HCT116 (cell line): Measurements from ENCODE around the gene THBD. TPM values are rescaled to one million over a fixed set of nuclear protein-coding genes. Genes with fewer than 3 reads are reported as not detected.

ENCODE experiments used
- ATAC-seq: fragments of 200-7000 bp; cut with Tn5 transposase; 2 replicates; pipeline ENCODE4 v1.9.1; 2020; ENCODE audit warnings: mild to moderate bottlenecking, moderate library complexity
- BruUV-seq: library from RNA; stranded (reverse); fragments of 400-500 nt; replicated peaks from 2 replicates; lab custom pipeline; 2021; lab: Mats Ljungman, UMichigan
- CTCF ChIA-PET: fragments of 300-600 bp; sonication (Branson Sonifier 250); formaldehyde crosslinking; loops from one replicate; lab custom pipeline; 2021; ENCODE audit warnings: antibody characterized with exemption; lab: Charles Lee
- POLR2A ChIA-PET: fragments of 300-600, 350-600 bp; sonication (Branson Sonifier 250); formaldehyde crosslinking; loops from one replicate; lab custom pipeline; 2021; ENCODE audit warnings: antibody characterized with exemption; lab: Charles Lee
- RAD21 ChIA-PET, 2 experiments: fragments of 300-600 bp; sonication (Branson Sonifier 250); formaldehyde crosslinking; loops; one replicate each; lab custom pipeline; 2023; ENCODE audit warnings: low total read pairs in 2 of 2; ENCODE audit not compliant: uncharacterized antibody in 2 of 2, unreplicated experiment in 2 of 2, low non-redundant PET in 1 of 2; lab: Charles Lee
- DNase-seq: peaks from one replicate; pipeline ENCODE4 v3.0.0-alpha.2; 2010; ENCODE audit warnings: low read depth, low spot score
- H2AFZ ChIP-seq: fragments of 200-600 bp; shearing (Covaris generic), sonication (generic); 2 replicates; pipeline ENCODE4 v1.6.1; 2017; ENCODE audit warnings: low read depth, mixed run types, mixed read lengths, antibody characterized with exemption, low read length; ENCODE audit not compliant: poor library complexity, severe bottlenecking
- H3K27ac ChIP-seq: 2 replicates; pipeline ENCODE4 v1.5.1; 2012; ENCODE audit warnings: low read depth, low read length
- H3K27me3 ChIP-seq: fragments of 200-600 bp; sonication (generic); 2 replicates; pipeline ENCODE4 v1.6.1; 2016; ENCODE audit warnings: mixed run types, low read length, mixed read lengths; ENCODE audit not compliant: insufficient read depth
- H3K36me3 ChIP-seq, 2 experiments: fragments of 200-500 bp in 1 of 2; fragments of 200-600 bp in 1 of 2; sonication (Bioruptor generic) in 1 of 2; sonication (generic) in 1 of 2; 2 replicates each; pipeline versions ENCODE4 v1.5.1 to v1.6.1; 2014 to 2016; ENCODE audit warnings: low read length in 2 of 2, inconsistent platforms in 1 of 2, mixed read lengths in 1 of 2, mixed run types in 1 of 2; ENCODE audit not compliant: insufficient read depth in 2 of 2, control insufficient read depth in 1 of 2
- H3K4me1 ChIP-seq, 2 experiments: fragments of 200-600 bp in 1 of 2; sonication (generic) in 1 of 2; 2 replicates each; pipeline versions ENCODE4 v1.5.1 to v1.6.1; 2012 to 2017; ENCODE audit warnings: low read length in 2 of 2, inconsistent platforms in 1 of 2, mild to moderate bottlenecking in 1 of 2, mixed read lengths in 1 of 2, mixed run types in 1 of 2, moderate library complexity in 1 of 2; ENCODE audit not compliant: insufficient read depth in 2 of 2, control insufficient read depth in 1 of 2
- H3K4me2 ChIP-seq: fragments of 200-600 bp; sonication (generic); 2 replicates; pipeline ENCODE4 v1.6.1; 2017; ENCODE audit warnings: mixed run types, low read length, mixed read lengths
- H3K4me3 ChIP-seq, 2 experiments: fragments of 200-600 bp in 1 of 2; sonication (generic) in 1 of 2; replicated peaks in 1 of 2; 2 replicates each; pipeline ENCODE4 v1.5.1; 2011 to 2016; ENCODE audit warnings: low read length in 2 of 2, control low read depth in 1 of 2, low read depth in 1 of 2, mild to moderate bottlenecking in 1 of 2, mixed read lengths in 1 of 2, mixed run types in 1 of 2
- H3K79me2 ChIP-seq: fragments of 200-600 bp; sonication (generic); 2 replicates; pipeline ENCODE4 v1.6.1; 2017; ENCODE audit warnings: mild to moderate bottlenecking, mixed run types, low read length, moderate library complexity, mixed read lengths; ENCODE audit not compliant: insufficient read depth
- H3K9ac ChIP-seq: fragments of 200-600 bp; sonication (generic); 2 replicates; pipeline ENCODE4 v1.6.1; 2016; ENCODE audit warnings: low read length, mixed read lengths
- H3K9me2 ChIP-seq: fragments of 200-600 bp; sonication (generic), shearing (Covaris generic); 2 replicates; pipeline ENCODE4 v1.6.1; 2017; ENCODE audit warnings: mixed run types, mild to moderate bottlenecking, moderate library complexity; ENCODE audit not compliant: insufficient read depth
- H3K9me3 ChIP-seq, 2 experiments: fragments of 200-500 bp in 1 of 2; fragments of 200-600 bp in 1 of 2; sonication (Bioruptor generic) in 1 of 2; sonication (generic) in 1 of 2; 2 replicates each; pipeline ENCODE4 v1.6.1; 2014 to 2017; ENCODE audit warnings: low read length in 2 of 2, mixed read lengths in 2 of 2, inconsistent platforms in 1 of 2, low read depth in 1 of 2, mild to moderate bottlenecking in 1 of 2, mixed run types in 1 of 2, moderate library complexity in 1 of 2; ENCODE audit not compliant: control insufficient read depth in 1 of 2, insufficient read depth in 1 of 2
- H4K20me1 ChIP-seq: fragments of 200-600 bp; sonication (generic), shearing (Covaris generic); 2 replicates; pipeline ENCODE4 v1.6.1; 2017; ENCODE audit warnings: mixed run types, mild to moderate bottlenecking, moderate library complexity; ENCODE audit not compliant: insufficient read depth
- ATF3 ChIP-seq: IDR thresholded peaks from 2 replicates; pipeline ENCODE4 v1.6.1; 2012
- CBX3 ChIP-seq: IDR thresholded peaks from 2 replicates; pipeline ENCODE4 v1.6.1; 2012; ENCODE audit warnings: low read depth
- CEBPB ChIP-seq: IDR thresholded peaks from 2 replicates; pipeline ENCODE4 v1.6.1; 2012; ENCODE audit warnings: low read depth
- CTCF ChIP-seq, 3 experiments: fragments of 200-600 bp in 1 of 3; sonication (generic) in 1 of 3; IDR thresholded peaks in 2 of 3; conservative IDR thresholded peaks in 1 of 3; 2 replicates each; pipeline ENCODE4 v1.5.1; 2012 to 2017; ENCODE audit warnings: low read depth in 2 of 3, low read length in 2 of 3, antibody characterized with exemption in 1 of 3, borderline replicate concordance in 1 of 3, control low read depth in 1 of 3, mild to moderate bottlenecking in 1 of 3, mixed read lengths in 1 of 3, mixed run types in 1 of 3, moderate library complexity in 1 of 3; ENCODE audit not compliant: insufficient read depth in 1 of 3
- ELF1 ChIP-seq: IDR thresholded peaks from 2 replicates; pipeline ENCODE4 v1.6.1; 2012; ENCODE audit warnings: low read depth, borderline replicate concordance
- EZH2 ChIP-seq: fragments of 200-600 bp; sonication (generic); IDR thresholded peaks from 2 replicates; pipeline ENCODE4 v1.6.1; 2017; ENCODE audit warnings: antibody characterized with exemption, mixed run types
- EZH2phosphoT487 ChIP-seq: fragments of 200-600 bp; IDR thresholded peaks from 2 replicates; pipeline ENCODE4 v1.6.1; 2018; ENCODE audit warnings: antibody characterized with exemption, borderline replicate concordance
- FOSL1 ChIP-seq: IDR thresholded peaks from 2 replicates; pipeline ENCODE4 v1.6.1; 2012; ENCODE audit warnings: low read depth
- JUND ChIP-seq: IDR thresholded peaks from 2 replicates; pipeline ENCODE4 v1.6.1; 2012
- MAX ChIP-seq: IDR thresholded peaks from 2 replicates; pipeline ENCODE4 v1.6.1; 2012
- POLR2A ChIP-seq: IDR thresholded peaks from 2 replicates; pipeline ENCODE4 v1.7.0; 2011; ENCODE audit warnings: borderline replicate concordance; ENCODE audit not compliant: insufficient read depth, insufficient read length; ENCODE audit errors: extremely low read depth
- POLR2AphosphoS5 ChIP-seq: IDR thresholded peaks from 2 replicates; pipeline ENCODE4 v1.6.1; 2011; ENCODE audit warnings: mild to moderate bottlenecking, low read depth, low read length, moderate library complexity
- RAD21 ChIP-seq: IDR thresholded peaks from 2 replicates; pipeline ENCODE4 v1.6.1; 2012; ENCODE audit warnings: low read depth, mild to moderate bottlenecking
- SIN3A ChIP-seq: IDR thresholded peaks from 2 replicates; pipeline ENCODE4 v1.6.1; 2012; ENCODE audit warnings: low read depth
- SP1 ChIP-seq: IDR thresholded peaks from 2 replicates; pipeline ENCODE4 v1.6.1; 2012; ENCODE audit warnings: low read depth
- TCF7L2 ChIP-seq: IDR thresholded peaks from 2 replicates; pipeline ENCODE4 v1.7.0; 2011; ENCODE audit warnings: borderline replicate concordance, inconsistent platforms; ENCODE audit not compliant: insufficient read depth, insufficient read length; ENCODE audit errors: extremely low read depth
- ZBTB33 ChIP-seq: IDR thresholded peaks from 2 replicates; pipeline ENCODE4 v1.6.1; 2011; ENCODE audit warnings: mild to moderate bottlenecking, low read length, moderate library complexity; ENCODE audit not compliant: insufficient replicate concordance; ENCODE audit errors: extremely low read depth
- ZNF274 ChIP-seq: fragments of 200-500 bp; sonication (Bioruptor generic); IDR thresholded peaks from 2 replicates; pipeline ENCODE4 v1.6.1; 2014; ENCODE audit warnings: mild to moderate bottlenecking, low read depth, low read length, inconsistent platforms
- intact Hi-C: fragments of 100-400 bp; cut with micrococcal nuclease; formaldehyde crosslinking; loops from 2 replicates; pipeline ENCODE4 v1.10.0; 2022
- total RNA-seq: library from RNA; stranded (reverse); gene quantifications from one replicate; pipeline ENCODE4 v1.2.1, GENCODE V29; 2021; ENCODE audit not compliant: unreplicated experiment

Gene THBD
- total RNA-seq, 1 experiment from 2014 or later: 0.39 TPM

- POLR2A ChIA-PET: no interaction called here
- Histone ChIP-seq H3K79me2 (no peaks in the 10 kb centered on the region), H4K20me1 (no peaks in the 10 kb centered on the region), H3K4me2 (no peak overlapping the region), H3K4me3 (no peak overlapping the region), H3K4me1 (no peaks in the 10 kb centered on the region), H3K36me3 (no peaks in the 10 kb centered on the region), H3K9ac (no peak overlapping the region), H3K9me2 (no peaks in the 10 kb centered on the region), H2AFZ (no peak overlapping the region), H3K27ac (no peak overlapping the region), H3K9me3 (no peaks in the 10 kb centered on the region), H3K27me3 (peaks cover 7% of the 10 kb centered on the region; the same call in 1 of the 2 replicates)
- CTCF ChIA-PET: no interaction called here
- TF ChIP-seq FOSL1 (no peak), ZNF274 (no peak), TCF7L2 (no peak), SP1 (no peak), POLR2AphosphoS5 (no peak), SIN3A (no peak), ATF3 (no peak), CEBPB (no peak), ZBTB33 (no peak), ELF1 (no peak), EZH2phosphoT487 (no peak), MAX (no peak), RAD21 (no peak), EZH2 (no peak), CTCF (IDR thresholded peaks at IDR 0.05 in 2 of 3, conservative IDR thresholded peaks at IDR 0.05 in 1 of 3; ENCODE audit: borderline replicate concordance in 1 of 3, insufficient read depth in 1 of 3, low read depth in 2 of 3, low read length in 2 of 3) (no peak), POLR2A (no peak), JUND (no peak), CBX3 (no peak)
- no peak for DNase-seq
- intact Hi-C loops: no loop called here
- RAD21 ChIA-PET: no interaction called here
- BruUV-seq: no TSS peak
- ATAC-seq: no peak
Measured at GRCh38 chr20:23003077-23003635, 46.3 kb downstream of the THBD start.
